H9 (cell line): Measurements from ENCODE around the gene ILF3. TPM values are rescaled to one million over a fixed set of nuclear protein-coding genes. Genes with fewer than 3 reads are reported as not detected.

Experiments used
- DNase-seq: peaks from one replicate; pipeline ENCODE4 v3.0.0-alpha.2; 2017
- H2AFZ ChIP-seq: one replicate; pipeline ENCODE4 v1.6.1; 2013; ENCODE audit warnings: mild to moderate bottlenecking, low read length, control low read depth, moderate library complexity
- H2AK5ac ChIP-seq: 2 replicates; pipeline ENCODE4 v1.6.1; 2013; ENCODE audit warnings: low read length, control low read depth, mixed read lengths; ENCODE audit not compliant: insufficient read length
- H2BK120ac ChIP-seq: one replicate; pipeline ENCODE4 v1.6.1; 2013; ENCODE audit warnings: low read depth, mild to moderate bottlenecking, low read length, control low read depth, inconsistent platforms; ENCODE audit not compliant: poor library complexity, severe bottlenecking
- H2BK12ac ChIP-seq: 2 replicates; pipeline ENCODE4 v1.6.1; 2013; ENCODE audit warnings: low read length, control low read depth, mixed read lengths, low read depth; ENCODE audit not compliant: insufficient read length
- H2BK15ac ChIP-seq: 2 replicates; pipeline ENCODE4 v1.6.1; 2013; ENCODE audit warnings: low read depth, low read length, control low read depth
- H2BK20ac ChIP-seq: one replicate; pipeline ENCODE4 v1.6.1; 2013; ENCODE audit warnings: low read depth, mild to moderate bottlenecking, low read length, control low read depth, inconsistent platforms; ENCODE audit not compliant: poor library complexity, severe bottlenecking
- H2BK5ac ChIP-seq: 2 replicates; pipeline ENCODE4 v1.6.1; 2013; ENCODE audit warnings: low read length, control low read depth, mixed read lengths; ENCODE audit not compliant: insufficient read length
- H3K14ac ChIP-seq: 2 replicates; pipeline ENCODE4 v1.6.1; 2013; ENCODE audit warnings: low read length, control low read depth; ENCODE audit not compliant: insufficient read depth
- H3K18ac ChIP-seq: 2 replicates; pipeline ENCODE4 v1.6.1; 2013; ENCODE audit warnings: low read depth, mild to moderate bottlenecking, mixed read lengths, low read length, control low read depth; ENCODE audit not compliant: insufficient read length
- H3K23ac ChIP-seq: 2 replicates; pipeline ENCODE4 v1.6.1; 2013; ENCODE audit warnings: low read length, control low read depth, mixed read lengths, low read depth; ENCODE audit not compliant: insufficient read length
- H3K23me2 ChIP-seq: 2 replicates; pipeline ENCODE4 v1.6.1; 2013; ENCODE audit warnings: low read depth, mild to moderate bottlenecking, mixed read lengths, low read length, control low read depth; ENCODE audit not compliant: insufficient read length, poor library complexity, severe bottlenecking
- H3K27ac ChIP-seq: 2 replicates; pipeline ENCODE4 v1.5.1; 2013; ENCODE audit warnings: low read length, control low read depth, mixed read lengths, low read depth; ENCODE audit not compliant: insufficient read length
- H3K27me3 ChIP-seq: 2 replicates; pipeline ENCODE4 v1.6.1; 2013; ENCODE audit warnings: low read length, control low read depth, inconsistent platforms; ENCODE audit not compliant: insufficient read depth
- H3K4ac ChIP-seq: 2 replicates; pipeline ENCODE4 v1.6.1; 2013; ENCODE audit warnings: low read depth, mild to moderate bottlenecking, control low read depth, inconsistent platforms, low read length, moderate library complexity
- H3K4me1 ChIP-seq: 2 replicates; pipeline ENCODE4 v1.6.1; 2013; ENCODE audit warnings: low read length, control low read depth, inconsistent platforms; ENCODE audit not compliant: insufficient read depth
- H3K4me2 ChIP-seq: 2 replicates; pipeline ENCODE4 v1.6.1; 2013; ENCODE audit warnings: low read length, control low read depth, mixed read lengths; ENCODE audit not compliant: insufficient read length, insufficient read depth
- H3K56ac ChIP-seq: 2 replicates; pipeline ENCODE4 v1.6.1; 2013; ENCODE audit warnings: low read depth, mild to moderate bottlenecking, mixed read lengths, low read length, control low read depth; ENCODE audit not compliant: insufficient read length
- H3K79me1 ChIP-seq: 2 replicates; pipeline ENCODE4 v1.6.1; 2013; ENCODE audit warnings: low read depth, mild to moderate bottlenecking, moderate library complexity, low read length, control low read depth, inconsistent platforms; ENCODE audit not compliant: insufficient read depth, poor library complexity, severe bottlenecking
- H3K79me2 ChIP-seq: 2 replicates; pipeline ENCODE4 v1.6.1; 2013; ENCODE audit warnings: low read length, control low read depth, inconsistent platforms; ENCODE audit not compliant: insufficient read depth
- H3K9ac ChIP-seq: 2 replicates; pipeline ENCODE4 v1.6.1; 2013; ENCODE audit warnings: low read length, control low read depth, mixed read lengths; ENCODE audit not compliant: insufficient read length; ENCODE audit errors: extremely low read depth
- H3K9me3 ChIP-seq: one replicate; pipeline ENCODE4 v1.6.1; 2013; ENCODE audit warnings: low read depth, low read length, inconsistent platforms; ENCODE audit not compliant: control insufficient read depth
- H3T11ph ChIP-seq: one replicate; pipeline ENCODE4 v1.6.1; 2013; ENCODE audit warnings: mild to moderate bottlenecking, low read length, control low read depth, inconsistent platforms
- H4K20me1 ChIP-seq: one replicate; pipeline ENCODE4 v1.6.1; 2013; ENCODE audit not compliant: control insufficient read depth, insufficient read length, insufficient read depth
- H4K5ac ChIP-seq: 2 replicates; pipeline ENCODE4 v1.6.1; 2013; ENCODE audit warnings: low read depth, mild to moderate bottlenecking, mixed read lengths, low read length, control low read depth; ENCODE audit not compliant: insufficient read length
- H4K8ac ChIP-seq: replicated peaks from 2 replicates; pipeline ENCODE4 v1.6.1; 2013; ENCODE audit warnings: low read length, control low read depth, mixed read lengths, low read depth; ENCODE audit not compliant: insufficient read length
- H4K91ac ChIP-seq: 2 replicates; pipeline ENCODE4 v1.6.1; 2013; ENCODE audit warnings: low read depth, mild to moderate bottlenecking, moderate library complexity, mixed read lengths, low read length, control low read depth; ENCODE audit not compliant: insufficient read length
- H3K27ac Mint-ChIP-seq, 3 experiments: 2 replicates in 2 of 3; 3 replicates in 1 of 3; pipeline ENCODE4 v1.8.0; 2020 to 2021; ENCODE audit warnings: mixed read lengths in 3 of 3, mild to moderate bottlenecking in 1 of 3, moderate library complexity in 1 of 3
- H3K27me3 Mint-ChIP-seq: 2 replicates; pipeline ENCODE4 v1.8.0; 2021; ENCODE audit warnings: low read depth, mild to moderate bottlenecking, moderate library complexity, mixed read lengths
- H3K36me3 Mint-ChIP-seq, 3 experiments: 2 replicates in 2 of 3; 3 replicates in 1 of 3; pipeline ENCODE4 v1.8.0; 2020 to 2021; ENCODE audit warnings: low read depth in 3 of 3, mixed read lengths in 3 of 3; ENCODE audit not compliant: insufficient read depth in 1 of 3
- H3K4me1 Mint-ChIP-seq, 2 experiments: 2 replicates each; pipeline ENCODE4 v1.8.0; 2020; ENCODE audit warnings: mixed read lengths in 2 of 2
- H3K4me3 Mint-ChIP-seq, 2 experiments: 2 replicates in 1 of 2; 3 replicates in 1 of 2; pipeline ENCODE4 v1.8.0; 2020 to 2021; ENCODE audit warnings: mild to moderate bottlenecking in 2 of 2, mixed read lengths in 2 of 2, moderate library complexity in 1 of 2
- H3K9me3 Mint-ChIP-seq, 2 experiments: 2 replicates in 1 of 2; 3 replicates in 1 of 2; pipeline ENCODE4 v1.8.0; 2020; ENCODE audit warnings: mild to moderate bottlenecking in 2 of 2, mixed read lengths in 2 of 2, moderate library complexity in 1 of 2
- CTCF ChIP-seq: fragments of 200-600 bp; sonication (generic); conservative IDR thresholded peaks from 3 replicates; pipeline ENCODE4 v1.8.0; 2021; ENCODE audit warnings: antibody characterized with exemption, mild to moderate bottlenecking
- WGBS: extraction: QIAGEN DNeasy Blood & Tissue Kit; methylation state at CpG from one replicate; pipeline ENCODE4 v1.1.7; 2013; ENCODE audit warnings: missing lambda C conversion rate, low lambda C conversion rate, mixed read lengths; ENCODE audit not compliant: insufficient read length; ENCODE audit errors: extremely low coverage; 5-methylcytosine and 5-hydroxymethylcytosine counted together
- total RNA-seq: library from RNA; stranded (reverse); gene quantifications from 2 replicates; pipeline ENCODE4 v1.2.1, GENCODE V29; 2021

ILF3 gene
- total RNA-seq, 1 experiment from 2014 or later, result 841 TPM

DNA sequence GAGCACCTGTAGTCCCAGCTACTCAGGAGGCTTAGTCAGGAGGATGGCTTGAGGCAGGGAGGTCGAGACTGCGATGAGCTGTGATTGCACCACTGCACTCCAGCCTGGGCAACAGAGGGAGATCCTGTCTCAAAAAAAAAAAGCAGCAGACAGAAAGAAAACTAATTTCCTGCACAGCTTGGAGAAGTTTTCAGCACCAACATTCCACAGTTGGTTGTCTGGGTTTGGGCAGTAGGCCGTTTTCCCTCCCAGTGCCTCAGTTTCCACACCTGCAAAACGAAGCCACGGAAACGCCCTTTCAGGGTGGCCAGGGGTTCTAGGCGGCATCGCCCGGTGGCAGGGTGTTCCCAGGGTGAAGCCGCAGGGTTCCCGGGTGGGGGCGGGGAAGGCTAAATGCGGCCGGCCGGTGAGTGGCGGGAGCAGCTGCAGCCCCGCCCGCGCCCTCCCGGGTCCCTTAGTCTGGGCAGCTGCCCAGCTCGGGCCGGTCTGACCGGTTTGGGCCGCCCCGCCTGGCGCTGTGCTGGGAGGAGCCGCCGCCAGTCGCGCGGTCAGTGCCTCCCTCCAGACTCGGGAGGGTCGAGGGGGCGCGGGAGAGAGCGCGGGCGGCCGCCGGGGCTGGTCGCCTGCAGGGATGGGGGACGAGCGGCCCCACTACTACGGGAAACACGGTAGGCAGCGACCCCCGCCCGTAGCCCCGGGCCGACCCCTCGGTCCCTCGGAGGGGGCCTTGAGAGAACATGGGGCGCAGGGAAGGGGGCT lies 29.0 kb upstream of the ILF3 start, which contains the start of gene SLC44A2:
Gene SLC44A2, plus strand, starts transcription at position 551 of the 759 bp plus-strand sequence. Its CDS starts 81 bp downstream, at position 632.
- Histone ChIP-seq H2AFZ (peak within 1 kb of the TSS; percentile 60), H4K5ac (peak within 1 kb of the TSS; percentile 68), H3K9me3 (no peaks in the 10 kb centered on the region), H3K18ac (peak within 1 kb of the TSS; percentile 91), H3K27me3 (no peaks in the 10 kb centered on the region), H2BK15ac (no peak within 1 kb of the TSS), H3K79me2 (no peaks in the 10 kb centered on the region), H3K27ac (peak within 1 kb of the TSS; percentile 57), H2BK5ac (no peak within 1 kb of the TSS), H2BK20ac (no peak within 1 kb of the TSS), H3K4me2 (peak within 1 kb of the TSS; percentile 89), H4K8ac (no peak within 1 kb of the TSS), H4K91ac (peak within 1 kb of the TSS; percentile 55), H2BK120ac (no peak within 1 kb of the TSS), H3K79me1 (peaks cover 3% of the 10 kb centered on the region), H3K9ac (peak within 1 kb of the TSS; percentile 86), H2BK12ac (peak within 1 kb of the TSS; percentile 80), H2AK5ac (no peak within 1 kb of the TSS), H3K56ac (peak within 1 kb of the TSS; percentile 43), H4K20me1 (no peaks in the 10 kb centered on the region), H3K14ac (peak within 1 kb of the TSS; percentile 93), H3K23me2 (peaks cover 10% of the 10 kb centered on the region), H3K4ac (peak within 1 kb of the TSS; percentile 16; the same call in 1 of the 2 replicates), H3K23ac (no peak within 1 kb of the TSS), H3T11ph (no peak within 1 kb of the TSS), H3K4me1 (peaks cover 4% of the 10 kb centered on the region; the same call in 1 of the 2 replicates)
- peak within 1 kb of the TSS; percentile 92 to 96 (median 93) for H3K27ac Mint-ChIP-seq
- H3K4me1 Mint-ChIP-seq, result peaks cover 11 to 13% of the 10 kb centered on the region in 2 experiments
- no CpG with 5 or more reads among the region's 53 CpGs for WGBS
- H3K4me3 Mint-ChIP-seq, result peak within 1 kb of the TSS; percentile 82 to 88
- no peaks in the 10 kb centered on the region for H3K27me3 Mint-ChIP-seq
- peaks cover 6 to 20% (median 20%) of the 10 kb centered on the region in 3 experiments; a peak in 6 of 7 replicates for H3K36me3 Mint-ChIP-seq
- DNase-seq, result peak; percentile 87
- no peak for TF ChIP-seq CTCF
- no peaks in the 10 kb centered on the region for H3K9me3 Mint-ChIP-seq
